Neutrophil (primary cell): ENCODE data around the gene ZNF862.

Experiments used
- H3K27ac ChIP-seq: fragments of 200-600 bp; sonication (generic); 2 replicates; pipeline ENCODE4 v1.5.1; 2016; ENCODE audit warnings: mild to moderate bottlenecking, moderate library complexity
- H3K27me3 ChIP-seq: fragments of 200-600 bp; sonication (generic); 2 replicates; pipeline ENCODE4 v1.6.0; 2016; ENCODE audit warnings: mild to moderate bottlenecking
- H3K36me3 ChIP-seq: fragments of 200-600 bp; sonication (generic); 2 replicates; pipeline ENCODE4 v1.5.1; 2017
- H3K4me1 ChIP-seq, 2 experiments: fragments of 200-600 bp in 1 of 2; sonication (generic) in 1 of 2; 1 replicate in 1 of 2; 2 replicates in 1 of 2; pipeline versions ENCODE4 v1.5.1 to v1.6.1; 2013 to 2016; ENCODE audit warnings: low read depth in 1 of 2, low read length in 1 of 2, mild to moderate bottlenecking in 1 of 2, moderate library complexity in 1 of 2; ENCODE audit not compliant: control insufficient read depth in 1 of 2, insufficient read depth in 1 of 2
- H3K4me3 ChIP-seq, 2 experiments: fragments of 200-600 bp in 1 of 2; sonication (generic) in 1 of 2; 1 replicate in 1 of 2; 2 replicates in 1 of 2; pipeline ENCODE4 v1.5.1; 2013 to 2016; ENCODE audit warnings: low read depth in 1 of 2, low read length in 1 of 2, mild to moderate bottlenecking in 1 of 2, moderate library complexity in 1 of 2
- H3K9me3 ChIP-seq: fragments of 200-600 bp; sonication (generic); 2 replicates; pipeline ENCODE4 v1.5.1; 2016
- CTCF ChIP-seq: fragments of 200-600 bp; sonication (generic); IDR thresholded peaks from 2 replicates; pipeline ENCODE4 v1.5.1; 2016; ENCODE audit warnings: antibody characterized with exemption

The ZNF862 gene

DNA sequence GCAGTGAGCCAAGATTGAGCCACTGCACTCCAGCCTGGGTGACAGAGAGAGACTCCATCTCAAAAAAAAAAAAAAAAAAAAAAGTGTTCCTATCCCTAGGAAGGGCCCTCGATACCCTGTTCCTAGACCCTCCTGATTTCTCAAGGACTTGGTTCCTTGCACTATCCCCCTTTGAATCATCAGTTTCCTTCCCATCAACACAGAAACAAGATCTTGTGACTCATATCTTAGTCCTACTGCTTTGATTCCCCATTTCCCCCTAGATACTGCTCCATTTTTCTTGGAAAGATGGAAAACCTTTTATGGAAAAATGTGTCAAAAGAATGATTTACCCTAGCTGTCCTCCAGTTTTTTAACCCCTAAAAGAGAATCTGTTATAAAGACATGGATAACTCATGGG lies 1.7 kb upstream of the ZNF862 start:
- peaks cover 12% of the 10 kb centered on the region for H3K27me3 ChIP-seq
- no peaks in the 10 kb centered on the region for H3K9me3 ChIP-seq
- H3K4me1 ChIP-seq, result peaks cover 6 to 11% of the 10 kb centered on the region in 2 experiments
- no peak for TF ChIP-seq CTCF
- no peak overlapping the region for H3K27ac ChIP-seq
- no peak overlapping the region for H3K4me3 ChIP-seq
- H3K36me3 ChIP-seq, result no peaks in the 10 kb centered on the region

- Histone ChIP-seq H3K36me3 (no peaks in the 10 kb centered on the region), H3K4me1 (peaks cover 6 to 11% of the 10 kb centered on the region in 2 experiments), H3K27ac (peak overlapping the region; percentile 66), H3K27me3 (peaks cover 7% of the 10 kb centered on the region), H3K4me3 (peak overlapping the region; percentile 82 to 99), H3K9me3 (no peaks in the 10 kb centered on the region)
- TF ChIP-seq CTCF, result no peak
Observed at GRCh38 chr7:149837564-149838223, 481 bp upstream of the ZNF862 start.

GRCh38 chr7:149838992-149839408 lies 825 bp downstream of the ZNF862 start:
- no peaks in the 10 kb centered on the region for H3K36me3 ChIP-seq
- H3K27me3 ChIP-seq, result peaks cover 5% of the 10 kb centered on the region
- TF ChIP-seq CTCF, result no peak
- H3K9me3 ChIP-seq, result no peaks in the 10 kb centered on the region
- H3K27ac ChIP-seq, result peak overlapping the region; percentile 66
- peaks cover 6 to 11% of the 10 kb centered on the region in 2 experiments for H3K4me1 ChIP-seq
- H3K4me3 ChIP-seq, result peak overlapping the region; percentile 82 to 99

DNA sequence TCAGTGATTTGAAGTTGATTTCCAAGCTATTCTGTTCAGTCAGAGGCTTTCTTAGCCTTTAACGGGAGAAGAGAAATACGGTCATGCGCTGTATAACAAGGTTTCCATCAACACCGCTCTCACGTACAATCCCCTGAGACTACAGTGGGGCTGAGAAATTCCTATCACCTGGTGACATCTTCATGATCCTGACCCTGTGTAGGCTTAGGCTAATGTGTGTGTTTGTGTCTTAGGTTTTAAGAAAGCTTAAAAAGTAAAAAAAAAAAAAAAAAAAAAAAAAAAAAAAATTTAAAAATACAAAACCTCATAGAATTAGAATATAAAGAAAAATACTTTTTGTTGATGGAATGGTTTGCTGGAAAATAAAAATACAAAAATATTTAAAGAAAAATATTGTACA lies 1.8 kb downstream of the ZNF862 start:
- Histone ChIP-seq H3K27ac (no peak overlapping the region), H3K4me1 (peaks cover 6 to 11% of the 10 kb centered on the region in 2 experiments), H3K4me3 (no peak overlapping the region), H3K9me3 (no peaks in the 10 kb centered on the region), H3K36me3 (peaks cover 4% of the 10 kb centered on the region), H3K27me3 (peaks cover 5% of the 10 kb centered on the region)
- no peak for TF ChIP-seq CTCF

DNA sequence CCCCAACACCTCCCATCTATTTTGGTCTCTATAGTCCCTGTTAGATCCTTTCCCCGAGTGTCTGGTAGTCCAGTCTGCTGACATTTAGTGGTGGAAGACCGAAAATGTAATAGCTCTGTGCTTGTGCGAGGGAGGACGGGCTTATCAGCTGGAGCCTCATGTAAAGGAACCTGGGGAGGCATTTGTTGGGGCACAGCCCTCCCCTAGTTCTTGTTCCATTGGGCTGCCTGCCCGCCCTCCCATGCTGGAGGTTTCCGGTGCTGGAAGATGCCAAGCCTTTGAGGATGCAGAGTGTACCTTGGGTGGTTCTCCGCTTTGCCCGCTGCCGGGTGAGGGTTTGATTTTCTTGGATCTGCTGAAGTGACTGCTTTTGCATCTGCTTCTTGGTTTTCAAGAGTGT lies 5.4 kb downstream of the ZNF862 start:
- no peak overlapping the region for H3K27ac ChIP-seq
- no peak overlapping the region for H3K4me3 ChIP-seq
- H3K36me3 ChIP-seq, result peaks cover 21% of the 10 kb centered on the region
- no peaks in the 10 kb centered on the region for H3K27me3 ChIP-seq
- H3K9me3 ChIP-seq, result no peaks in the 10 kb centered on the region
- peaks cover 6% of the 10 kb centered on the region in 2 experiments for H3K4me1 ChIP-seq
- no peak for TF ChIP-seq CTCF
